ENCODE results near the gene POU4F1. TPM values are rescaled to one million over a fixed set of nuclear protein-coding genes. Genes with fewer than 3 reads are reported as not detected.
"Not testable (repeated sequence)": the region's sequence is repeated elsewhere in the genome, so short reads cannot be mapped to it uniquely, and the experiment has no call there.

Gene POU4F1, protein sequence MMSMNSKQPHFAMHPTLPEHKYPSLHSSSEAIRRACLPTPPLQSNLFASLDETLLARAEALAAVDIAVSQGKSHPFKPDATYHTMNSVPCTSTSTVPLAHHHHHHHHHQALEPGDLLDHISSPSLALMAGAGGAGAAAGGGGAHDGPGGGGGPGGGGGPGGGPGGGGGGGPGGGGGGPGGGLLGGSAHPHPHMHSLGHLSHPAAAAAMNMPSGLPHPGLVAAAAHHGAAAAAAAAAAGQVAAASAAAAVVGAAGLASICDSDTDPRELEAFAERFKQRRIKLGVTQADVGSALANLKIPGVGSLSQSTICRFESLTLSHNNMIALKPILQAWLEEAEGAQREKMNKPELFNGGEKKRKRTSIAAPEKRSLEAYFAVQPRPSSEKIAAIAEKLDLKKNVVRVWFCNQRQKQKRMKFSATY
- not detected for total RNA-seq
- under 1 TPM in 1 of 3 donors, not detected in 2; 0.08 TPM for polyA plus RNA-seq
- long read RNA-seq, donor 1 = 0 reads
- long read RNA-seq, donor 2 = 0 reads
- long read RNA-seq, donor 3 = 0 reads
- long read RNA-seq, donor 4 = 0 reads
- long read RNA-seq, donor 5 = 0 reads
- long read RNA-seq, donor 6 = 0 reads
- long read RNA-seq, donor 7 = 0 reads
- long read RNA-seq, donor 8 = 0 reads
- long read RNA-seq, donor 9 = 0 reads
- long read RNA-seq, donor 10 = 0 reads

DNA sequence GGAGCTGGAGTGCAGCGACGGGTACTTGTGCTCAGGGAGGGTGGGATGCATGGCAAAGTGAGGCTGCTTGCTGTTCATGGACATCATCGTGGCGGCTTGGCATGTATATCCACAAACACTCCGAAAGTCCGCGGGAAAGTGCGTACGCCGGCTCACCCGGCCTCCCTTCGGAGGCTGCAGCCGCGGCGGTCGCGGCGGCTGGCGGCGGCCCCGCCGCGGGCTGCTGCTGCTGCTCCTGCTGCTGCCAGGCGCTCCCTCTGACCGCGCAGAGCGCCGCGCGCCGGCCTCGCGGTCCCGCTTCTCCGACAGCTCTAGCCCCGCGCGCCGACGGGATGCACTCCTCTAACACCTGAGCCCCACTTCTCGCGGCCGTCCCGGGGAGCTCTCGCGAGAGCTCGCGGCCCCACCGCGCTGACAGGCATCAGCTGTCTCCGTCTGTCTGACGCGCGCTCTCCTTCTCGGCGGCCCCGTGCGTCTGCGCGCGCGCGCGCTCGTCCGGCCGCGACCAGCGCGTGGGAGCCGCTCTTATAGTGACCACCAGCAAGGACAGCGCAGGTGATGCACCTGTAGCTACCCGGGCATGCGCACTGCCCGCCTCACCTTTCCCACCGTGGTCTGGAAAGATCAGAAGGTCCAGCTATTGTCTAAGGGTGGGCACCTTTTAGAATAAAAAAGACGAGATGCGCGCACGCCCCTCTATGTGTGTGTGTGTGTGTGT, at the start of gene POU4F1:
POU4F1 (minus strand) TSS at position 313 of the 718 bp plus-strand sequence; CDS start at position 87, 226 bp downstream.
- peak within 1 kb of the TSS; percentile 22 to 59 (median 44) for H3K4me3 ChIP-seq
- peak in 1 of 2 donors; percentile 87 for DNase-seq
- peaks cover 50 to 97% (median 95%) of the 10 kb centered on the region in 3 donors for H3K27me3 ChIP-seq
- peaks cover 32 to 47% (median 45%) of the 10 kb centered on the region in 4 donors for H3K4me1 ChIP-seq
- intact Hi-C loops (cut with DNase I; ENCODE audit: low total_unique reads) = no loop called here
- H3K9me3 ChIP-seq = no peaks in the 10 kb centered on the region
- no peaks in the 10 kb centered on the region for H3K36me3 ChIP-seq
- TF ChIP-seq EP300 (IDR thresholded peaks at IDR 0.05) = no peak
- 1 to 4% (median 2%) methylated on average over 29 to 80 of the region's 80 CpGs for WGBS, 5 donors
- H3K27ac ChIP-seq = no peak within 1 kb of the TSS

GRCh38 chr13:78652651-78653050, 49.3 kb upstream of the POU4F1 start:
- H3K27ac ChIP-seq = no peak overlapping the region
- no peak overlapping the region for H3K4me3 ChIP-seq
- no peak for DNase-seq
- TF ChIP-seq CTCF (IDR thresholded peaks at IDR 0.05) (no peak), POLR2A (IDR thresholded peaks at IDR 0.05) (no peak), EP300 (IDR thresholded peaks at IDR 0.05) (no peak), POLR2AphosphoS5 (IDR thresholded peaks at IDR 0.05) (no peak)
- H3K4me1 ChIP-seq = peaks cover 12 to 45% (median 32%) of the 10 kb centered on the region in 4 donors
- H3K36me3 ChIP-seq = peaks cover 0 to 3% (median 0%) of the 10 kb centered on the region in 4 donors
- WGBS, 5 donors = 73 to 93% (median 78%) methylated on average over 1 of the region's 1 CpG
- intact Hi-C loops (cut with DNase I; ENCODE audit: low total_unique reads) = no loop called here
- H3K27me3 ChIP-seq = no peaks in the 10 kb centered on the region
- H3K9me3 ChIP-seq = no peaks in the 10 kb centered on the region

DNA sequence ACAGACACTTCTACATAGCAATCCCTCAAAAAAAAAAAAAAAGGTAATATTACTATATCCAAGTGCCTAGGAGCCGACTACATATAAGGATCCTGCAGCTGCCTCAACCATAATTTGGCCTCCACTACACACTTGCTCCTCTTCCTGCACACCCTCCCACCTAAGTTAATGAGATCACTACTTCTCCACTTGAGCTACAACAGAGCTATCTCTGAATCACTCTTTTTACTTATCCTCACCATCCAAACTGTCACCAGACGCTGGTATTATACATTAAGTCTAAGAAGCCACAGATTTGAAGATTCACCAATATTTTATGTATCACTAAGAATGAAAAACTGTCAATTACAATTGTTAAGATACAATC, 47.3 kb upstream of the POU4F1 start:
- peaks cover 0 to 2% (median 0%) of the 10 kb centered on the region in 4 donors for H3K36me3 ChIP-seq
- H3K27ac ChIP-seq = no peak overlapping the region
- H3K9me3 ChIP-seq = no peaks in the 10 kb centered on the region
- intact Hi-C loops (cut with DNase I; ENCODE audit: low total_unique reads) = no loop called here
- DNase-seq = no peak
- TF ChIP-seq POLR2AphosphoS5 (IDR thresholded peaks at IDR 0.05) = no peak
- TF ChIP-seq CTCF (IDR thresholded peaks at IDR 0.05) = no peak
- TF ChIP-seq EP300 (IDR thresholded peaks at IDR 0.05) = no peak
- no peak for TF ChIP-seq POLR2A (IDR thresholded peaks at IDR 0.05)
- H3K4me3 ChIP-seq = no peak overlapping the region
- no peaks in the 10 kb centered on the region for H3K27me3 ChIP-seq
- WGBS, 5 donors = 71 to 93% (median 80%) methylated on average over 2 of the region's 2 CpGs
- H3K4me1 ChIP-seq = peaks cover 8 to 55% (median 32%) of the 10 kb centered on the region in 4 donors

- no peak overlapping the region for H3K27ac ChIP-seq
- no peaks in the 10 kb centered on the region for H3K27me3 ChIP-seq
- no peak overlapping the region for H3K4me3 ChIP-seq
- peaks cover 8 to 55% (median 31%) of the 10 kb centered on the region in 4 donors for H3K4me1 ChIP-seq
- intact Hi-C loops (cut with DNase I; ENCODE audit: low total_unique reads) = no loop called here
- H3K9me3 ChIP-seq = no peaks in the 10 kb centered on the region
- 16 to 35% (median 27%) methylated on average over 3 of the region's 3 CpGs for WGBS, 5 donors
- peak in 1 of 2 donors; percentile 9 for DNase-seq
- no peaks in the 10 kb centered on the region for H3K36me3 ChIP-seq
- TF ChIP-seq POLR2AphosphoS5 (IDR thresholded peaks at IDR 0.05) (no peak), EP300 (IDR thresholded peaks at IDR 0.05) (no peak), CTCF (IDR thresholded peaks at IDR 0.05) (no peak), POLR2A (IDR thresholded peaks at IDR 0.05) (no peak)
Observed at GRCh38 chr13:78649997-78650716, 46.8 kb upstream of the POU4F1 start.

- peak in 1 of 2 donors; percentile 6 for DNase-seq
- H3K36me3 ChIP-seq = peaks cover 0 to 20% (median 14%) of the 10 kb centered on the region in 4 donors
- WGBS, 5 donors = 65 to 82% (median 75%) methylated on average over 11 of the region's 11 CpGs
- H3K27me3 ChIP-seq; H3K4me3 ChIP-seq; H3K27ac ChIP-seq; intact Hi-C loops (cut with DNase I; ENCODE audit: low total_unique reads); H3K9me3 ChIP-seq: not testable (repeated sequence)
- H3K4me1 ChIP-seq = peaks cover 8 to 43% (median 28%) of the 10 kb centered on the region in 4 donors
Observed at GRCh38 chr13:78647109-78647678, 43.8 kb upstream of the POU4F1 start.
